Endothelial cell of umbilical vein (primary cell): ENCODE results near the gene SLC16A11. TPM values are rescaled to one million over a fixed set of nuclear protein-coding genes. Genes with fewer than 3 reads are reported as not detected.

Source experiments
- BruUV-seq: library from RNA; stranded (reverse); fragments of 400-500 nt; replicated peaks from 2 replicates; lab custom pipeline; 2021; lab: Mats Ljungman, UMichigan
- CTCF ChIA-PET: fragments of 300-600, 350-600 bp; sonication (Branson Sonifier 250); formaldehyde crosslinking; loops from one replicate; lab custom pipeline; 2021; ENCODE audit warnings: antibody characterized with exemption, inconsistent platforms; lab: Charles Lee
- POLR2A ChIA-PET: fragments of 300-600, 350-600 bp; sonication (Branson Sonifier 250); formaldehyde crosslinking; loops from one replicate; lab custom pipeline; 2021; ENCODE audit warnings: antibody characterized with exemption, inconsistent platforms; lab: Charles Lee
- DNase-seq: peaks from one replicate; pipeline ENCODE4 v3.0.0-alpha.2; 2011; ENCODE audit warnings: low read depth, low spot score
- FAIRE-seq: peaks from 2 replicates; lab custom pipeline; 2011; peaks lifted over from hg19 to GRCh38; lab: Jason Lieb, UNC
- H2AFZ ChIP-seq: 2 replicates; pipeline ENCODE4 v1.6.0; 2012; ENCODE audit warnings: low read depth, low read length, control low read depth, inconsistent platforms
- H3K27ac ChIP-seq: 2 replicates; pipeline ENCODE4 v1.5.1; 2011; ENCODE audit warnings: low read depth, mild to moderate bottlenecking, control low read depth, low read length, moderate library complexity; ENCODE audit not compliant: insufficient read depth
- H3K27me3 ChIP-seq, 2 experiments: 2 replicates each; pipeline versions ENCODE4 v1.6.0 to v1.6.1; 2011; ENCODE audit warnings: low read length in 2 of 2, mixed read lengths in 1 of 2; ENCODE audit not compliant: control insufficient read depth in 2 of 2, insufficient read depth in 2 of 2
- H3K36me3 ChIP-seq, 2 experiments: 2 replicates in 1 of 2; 3 replicates in 1 of 2; pipeline ENCODE4 v1.5.1; 2011; ENCODE audit warnings: low read length in 2 of 2, mild to moderate bottlenecking in 1 of 2, moderate library complexity in 1 of 2; ENCODE audit not compliant: control insufficient read depth in 2 of 2, insufficient read depth in 2 of 2; ENCODE audit errors: extremely low read depth in 1 of 2
- H3K4me1 ChIP-seq: 3 replicates; pipeline ENCODE4 v1.5.1; 2011; ENCODE audit warnings: mild to moderate bottlenecking, low read length; ENCODE audit not compliant: control insufficient read depth, insufficient read depth; ENCODE audit errors: extremely low read depth
- H3K4me2 ChIP-seq: 2 replicates; pipeline ENCODE4 v1.6.1; 2011; ENCODE audit warnings: low read length, control low read depth, mixed read lengths; ENCODE audit not compliant: insufficient read depth
- H3K4me3 ChIP-seq, 3 experiments: fragments of 200-600 bp in 1 of 3; sonication (generic), shearing (Covaris generic) in 1 of 3; replicated peaks in 1 of 3; 2 replicates each; pipeline ENCODE4 v1.5.1; 2011 to 2016; ENCODE audit warnings: control low read depth in 3 of 3, low read length in 3 of 3, mild to moderate bottlenecking in 2 of 3, inconsistent platforms in 1 of 3, low read depth in 1 of 3, moderate library complexity in 1 of 3; ENCODE audit not compliant: insufficient read depth in 1 of 3
- H3K79me2 ChIP-seq: 2 replicates; pipeline ENCODE4 v1.6.0; 2012; ENCODE audit warnings: low read length, inconsistent platforms; ENCODE audit not compliant: control insufficient read depth, insufficient read depth
- H3K9ac ChIP-seq: replicated peaks from 2 replicates; pipeline ENCODE3; 2011; ENCODE audit warnings: low read length, control low read depth; ENCODE audit not compliant: insufficient read depth; ENCODE audit errors: extremely low read depth
- H3K9me1 ChIP-seq: replicated peaks from 3 replicates; pipeline ENCODE4 v1.6.0; 2011; ENCODE audit warnings: mild to moderate bottlenecking, low read length; ENCODE audit not compliant: control insufficient read depth, insufficient read depth; ENCODE audit errors: extremely low read depth
- H3K9me3 ChIP-seq: replicated peaks from 2 replicates; pipeline ENCODE4 v1.5.1; 2012; ENCODE audit warnings: low read length, inconsistent platforms; ENCODE audit not compliant: control insufficient read depth, insufficient read depth
- H4K20me1 ChIP-seq: replicated peaks from 2 replicates; pipeline ENCODE3; 2011; ENCODE audit warnings: mild to moderate bottlenecking, low read length; ENCODE audit not compliant: control insufficient read depth, insufficient read depth; ENCODE audit errors: extremely low read depth
- CTCF ChIP-seq, 2 donors: IDR thresholded peaks; 1 replicate in 1 of 2; 2 replicates in 1 of 2; pipeline ENCODE4 v1.5.1; 2011; ENCODE audit warnings: low read length in 2 of 2, mild to moderate bottlenecking in 2 of 2, moderate library complexity in 2 of 2, control low read depth in 1 of 2, inconsistent platforms in 1 of 2, low read depth in 1 of 2; ENCODE audit not compliant: insufficient read depth in 1 of 2; ENCODE audit errors: extremely low read depth in 1 of 2
- FOS ChIP-seq: IDR thresholded peaks from 2 replicates; pipeline ENCODE4 v1.6.1; 2011; ENCODE audit warnings: mild to moderate bottlenecking, low read length, moderate library complexity, borderline replicate concordance; ENCODE audit not compliant: insufficient read depth
- JUN ChIP-seq: IDR thresholded peaks from 2 replicates; pipeline ENCODE4 v1.6.1; 2011; ENCODE audit warnings: borderline replicate concordance, low read depth; ENCODE audit not compliant: insufficient read length, insufficient read depth
- MYC ChIP-seq: IDR thresholded peaks from one replicate; pipeline ENCODE4 v1.6.1; 2011; ENCODE audit warnings: mild to moderate bottlenecking, low read depth, low read length
- POLR2A ChIP-seq: IDR thresholded peaks from 2 replicates; pipeline ENCODE4 v1.6.1; 2012; ENCODE audit warnings: low read depth, mild to moderate bottlenecking, control low read depth, low read length
- POLR2AphosphoS5 ChIP-seq: IDR thresholded peaks from 2 replicates; pipeline ENCODE4 v1.6.1; 2012; ENCODE audit warnings: low read depth, mild to moderate bottlenecking, control low read depth, low read length, moderate library complexity; ENCODE audit not compliant: insufficient read depth
- dilution Hi-C: fragments of 300-500 bp; cut with MboI; formaldehyde crosslinking; loops from one replicate; pipeline ENCODE4 v1.15.0; 2019; ENCODE audit warnings: low sequenced_read_pairs; ENCODE audit not compliant: extremely low pct_ligation_motif_present
- intact Hi-C: fragments of 100-400 bp; cut with micrococcal nuclease; formaldehyde crosslinking; loops from one replicate; pipeline ENCODE4 v1.10.0; 2022
- polyA plus RNA-seq, 4 experiments: library from polyadenylated mRNA; depleted of rRNA in 3 of 4; stranded (reverse) in 3 of 4; unstranded in 1 of 4; fragments of >200 nt; gene quantifications; 2 replicates each; pipeline versions ENCODE4 v1.2.1 to v1.2.3, GENCODE V29; 2011 to 2012; ENCODE audit warnings: missing spikeins in 1 of 4
- total RNA-seq: library from RNA; stranded (reverse); gene quantifications from 2 replicates; pipeline ENCODE4 v1.2.3, GENCODE V29; 2021
- TF ChIP-seq, protein P1 (sequence below): IDR thresholded peaks from 2 replicates; pipeline ENCODE4 v1.6.1; 2011; ENCODE audit not compliant: insufficient read depth, insufficient read length

Gene SLC16A11
- total and polyA plus RNA-seq, 2 donors (not counting 3 experiments of a cell fraction or from before 2014, with no cell fraction given) = 0.95 to 1.4 TPM

DNA sequence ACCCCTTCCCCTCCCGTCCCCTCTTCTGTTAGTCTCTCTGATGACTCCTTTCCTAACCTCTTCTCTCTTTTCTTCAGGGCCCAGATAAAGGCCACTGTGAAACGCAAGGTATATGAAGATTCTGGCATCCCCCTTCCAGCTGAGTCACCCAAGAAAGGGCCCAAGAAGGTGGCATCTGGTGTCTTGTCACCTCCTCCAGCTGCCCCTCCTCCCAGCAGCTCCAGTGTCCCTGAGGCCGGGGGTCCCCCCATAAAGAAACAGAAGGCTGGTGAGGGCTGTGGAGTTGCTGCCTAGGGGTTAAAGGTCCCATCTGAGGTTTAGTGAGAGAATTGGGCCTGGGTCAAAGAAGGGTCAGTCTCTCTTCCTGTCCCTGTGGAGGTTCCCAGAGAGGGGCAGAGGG, 27.5 kb downstream of the SLC16A11 start:
- BruUV-seq = no TSS peak
- POLR2A ChIA-PET = no interaction called here

More for the DNA sequence above, 27.5 kb downstream of the SLC16A11 start:
- H3K4me1 ChIP-seq = peaks cover 50% of the 10 kb centered on the region
- H3K9me1 ChIP-seq = no peaks in the 10 kb centered on the region
- peak overlapping the region; percentile 94 for H3K27ac ChIP-seq
- no peak overlapping the region for H3K9ac ChIP-seq
- no peaks in the 10 kb centered on the region for H3K9me3 ChIP-seq
- CTCF ChIA-PET = interaction anchor here (1.2 kb wide), 2 partner anchors 102 to 105 kb away, joined by 5 to 6 read pairs; no protein-coding TSS in a partner anchor
- no peak overlapping the region for H2AFZ ChIP-seq
- DNase-seq (no peak), FAIRE-seq (no peak)
- peaks cover 0 to 3% of the 10 kb centered on the region in 2 experiments for H3K36me3 ChIP-seq
- H3K4me3 ChIP-seq = no peak overlapping the region
- no peak overlapping the region for H3K4me2 ChIP-seq
- dilution Hi-C loops = no loop called here
- TF ChIP-seq POLR2AphosphoS5 = no peak
- TF ChIP-seq JUN = no peak
- no peak for TF ChIP-seq FOS
- TF ChIP-seq, protein P1, sequence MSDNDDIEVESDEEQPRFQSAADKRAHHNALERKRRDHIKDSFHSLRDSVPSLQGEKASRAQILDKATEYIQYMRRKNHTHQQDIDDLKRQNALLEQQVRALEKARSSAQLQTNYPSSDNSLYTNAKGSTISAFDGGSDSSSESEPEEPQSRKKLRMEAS = no peak
- no peak for TF ChIP-seq POLR2A
- TF ChIP-seq CTCF (IDR thresholded peaks at IDR 0.05; ENCODE audit: extremely low read depth in 1 of 2, insufficient read depth in 1 of 2, low read depth in 1 of 2, low read length in 2 of 2) = no peak
- TF ChIP-seq MYC = no peak
- intact Hi-C loops = no loop called here
- no peaks in the 10 kb centered on the region for H3K27me3 ChIP-seq
- H3K79me2 ChIP-seq = peaks cover 29% of the 10 kb centered on the region
- H4K20me1 ChIP-seq = no peaks in the 10 kb centered on the region
